Mesenchymal stem cell (in vitro differentiated cells and primary cell): ENCODE results near the gene EIF2S3B.

Experiments used
- DNase-seq: peaks from one replicate; pipeline ENCODE4 v3.0.0-alpha.2; 2013
- H2AFZ ChIP-seq: one replicate; pipeline ENCODE4 v1.6.1; 2013; ENCODE audit warnings: low read depth, mild to moderate bottlenecking, control low read depth, inconsistent platforms, low read length, moderate library complexity
- H2AK5ac ChIP-seq: 2 replicates; pipeline ENCODE4 v1.6.1; 2013; ENCODE audit warnings: low read length, moderate library complexity, mild to moderate bottlenecking, inconsistent platforms; ENCODE audit not compliant: severe bottlenecking
- H2BK120ac ChIP-seq: one replicate; pipeline ENCODE4 v1.6.1; 2013; ENCODE audit warnings: low read depth, mild to moderate bottlenecking, inconsistent platforms, low read length, moderate library complexity
- H2BK12ac ChIP-seq, 2 experiments: one replicate each; pipeline ENCODE4 v1.6.1; 2013; ENCODE audit warnings: inconsistent platforms in 2 of 2, low read length in 2 of 2, mild to moderate bottlenecking in 2 of 2, moderate library complexity in 2 of 2, control low read depth in 1 of 2
- H2BK15ac ChIP-seq: one replicate; pipeline ENCODE4 v1.6.1; 2013; ENCODE audit warnings: mild to moderate bottlenecking, low read depth, inconsistent platforms; ENCODE audit not compliant: poor library complexity, severe bottlenecking
- H2BK5ac ChIP-seq: 2 replicates; pipeline ENCODE4 v1.6.1; 2013; ENCODE audit warnings: low read depth, mild to moderate bottlenecking, low read length, control low read depth, inconsistent platforms; ENCODE audit not compliant: poor library complexity, severe bottlenecking
- H3K14ac ChIP-seq, 2 experiments: one replicate each; pipeline ENCODE4 v1.6.1; 2013; ENCODE audit warnings: inconsistent platforms in 2 of 2, low read length in 2 of 2, control low read depth in 1 of 2, mild to moderate bottlenecking in 1 of 2, moderate library complexity in 1 of 2
- H3K18ac ChIP-seq, 2 experiments: one replicate each; pipeline ENCODE4 v1.6.1; 2013; ENCODE audit warnings: inconsistent platforms in 2 of 2, low read length in 2 of 2, control low read depth in 1 of 2, low read depth in 1 of 2, mild to moderate bottlenecking in 1 of 2
- H3K23ac ChIP-seq, 2 experiments: one replicate each; pipeline ENCODE4 v1.6.1; 2013; ENCODE audit warnings: inconsistent platforms in 2 of 2, low read length in 2 of 2, mild to moderate bottlenecking in 2 of 2, moderate library complexity in 2 of 2, control low read depth in 1 of 2
- H3K27ac ChIP-seq: 2 replicates; pipeline ENCODE4 v1.5.1; 2013; ENCODE audit warnings: mild to moderate bottlenecking, moderate library complexity, low read length, control low read depth, inconsistent platforms; ENCODE audit not compliant: poor library complexity, severe bottlenecking
- H3K27me3 ChIP-seq, 2 experiments: 2 replicates each; pipeline versions ENCODE4 v1.6.1 to v1.7.0; 2013; ENCODE audit warnings: low read length in 2 of 2, mild to moderate bottlenecking in 2 of 2, moderate library complexity in 2 of 2, control low read depth in 1 of 2, inconsistent platforms in 1 of 2; ENCODE audit not compliant: control insufficient read depth in 1 of 2, insufficient read depth in 1 of 2
- H3K36me3 ChIP-seq, 2 experiments: 2 replicates each; pipeline versions ENCODE4 v1.6.1 to v1.7.0; 2013; ENCODE audit warnings: low read length in 2 of 2, control low read depth in 1 of 2, inconsistent platforms in 1 of 2, low read depth in 1 of 2, mild to moderate bottlenecking in 1 of 2; ENCODE audit not compliant: insufficient read depth in 2 of 2, control insufficient read depth in 1 of 2
- H3K4ac ChIP-seq, 2 experiments: one replicate each; pipeline ENCODE4 v1.6.1; 2013; ENCODE audit warnings: inconsistent platforms in 2 of 2, low read length in 2 of 2, mild to moderate bottlenecking in 2 of 2, moderate library complexity in 2 of 2, control low read depth in 1 of 2, low read depth in 1 of 2
- H3K4me1 ChIP-seq: 2 replicates; pipeline ENCODE4 v1.6.1; 2013; ENCODE audit warnings: low read depth, low read length, control low read depth; ENCODE audit not compliant: control insufficient read depth, insufficient read depth
- H3K4me2 ChIP-seq: 2 replicates; pipeline ENCODE4 v1.6.1; 2013; ENCODE audit warnings: low read length, mild to moderate bottlenecking, inconsistent platforms; ENCODE audit not compliant: poor library complexity, severe bottlenecking
- H3K4me3 ChIP-seq, 2 experiments: 2 replicates each; pipeline versions ENCODE4 v1.5.1 to v1.7.0; 2013; ENCODE audit warnings: low read length in 2 of 2, mild to moderate bottlenecking in 2 of 2, control low read depth in 1 of 2, low read depth in 1 of 2; ENCODE audit not compliant: insufficient read depth in 1 of 2
- H3K79me1 ChIP-seq: replicated peaks from 2 replicates; pipeline ENCODE4 v1.6.1; 2013; ENCODE audit warnings: mild to moderate bottlenecking, control low read depth, low read length, inconsistent platforms; ENCODE audit not compliant: poor library complexity, severe bottlenecking
- H3K9ac ChIP-seq: 2 replicates; pipeline ENCODE4 v1.7.0; 2013; ENCODE audit warnings: mild to moderate bottlenecking, low read length, moderate library complexity
- H3K9me3 ChIP-seq: 2 replicates; pipeline ENCODE4 v1.7.0; 2013; ENCODE audit warnings: mild to moderate bottlenecking, low read length; ENCODE audit not compliant: control insufficient read depth
- H4K8ac ChIP-seq: one replicate; pipeline ENCODE4 v1.6.1; 2013; ENCODE audit warnings: inconsistent platforms, mild to moderate bottlenecking, low read length, moderate library complexity
- H4K91ac ChIP-seq: one replicate; pipeline ENCODE4 v1.6.1; 2013; ENCODE audit warnings: mild to moderate bottlenecking, low read length, inconsistent platforms
- WGBS: methylation state at CpG from one replicate; pipeline ENCODE4 v1.1.7; 2013; ENCODE audit warnings: mixed read lengths; 5-methylcytosine and 5-hydroxymethylcytosine counted together

Gene EIF2S3B

GRCh38 chr12:10491766-10492165, 13.9 kb upstream of the EIF2S3B start:
- no peaks in the 10 kb centered on the region for H3K9me3 ChIP-seq
- H3K18ac ChIP-seq: no peak overlapping the region
- no peak overlapping the region for H3K4me3 ChIP-seq
- H3K14ac ChIP-seq: no peak overlapping the region
- no peak for DNase-seq
- H2BK15ac ChIP-seq: no peak overlapping the region
- no peaks in the 10 kb centered on the region for H3K79me1 ChIP-seq
- H3K23ac ChIP-seq: no peak overlapping the region
- H3K9ac ChIP-seq: no peak overlapping the region
- H2AFZ ChIP-seq: no peak overlapping the region
- no peak overlapping the region for H2AK5ac ChIP-seq
- no peak overlapping the region for H3K4me2 ChIP-seq
- no peaks in the 10 kb centered on the region for H3K4me1 ChIP-seq
- no peak overlapping the region for H3K27ac ChIP-seq
- H2BK12ac ChIP-seq: no peak overlapping the region
- no peak overlapping the region for H2BK120ac ChIP-seq
- H3K27me3 ChIP-seq: no peaks in the 10 kb centered on the region
- no peak overlapping the region for H4K91ac ChIP-seq
- 100% methylated on average over 1 of the region's 4 CpGs for WGBS
- no peak overlapping the region for H3K4ac ChIP-seq
- H2BK5ac ChIP-seq: no peak overlapping the region
- H3K36me3 ChIP-seq: no peaks in the 10 kb centered on the region
- no peak overlapping the region for H4K8ac ChIP-seq

- no peaks in the 10 kb centered on the region for H3K27me3 ChIP-seq
- H4K8ac ChIP-seq: no peak overlapping the region
- H2AFZ ChIP-seq: peak overlapping the region; percentile 27
- H4K91ac ChIP-seq: no peak overlapping the region
- H3K23ac ChIP-seq: no peak overlapping the region
- H3K27ac ChIP-seq: no peak overlapping the region
- no peak overlapping the region for H2BK12ac ChIP-seq
- no peak overlapping the region for H3K9ac ChIP-seq
- H3K4me1 ChIP-seq: peaks cover 1% of the 10 kb centered on the region
- DNase-seq: no peak
- H2BK15ac ChIP-seq: no peak overlapping the region
- no peak overlapping the region for H2BK120ac ChIP-seq
- no peaks in the 10 kb centered on the region for H3K36me3 ChIP-seq
- no peak overlapping the region for H2BK5ac ChIP-seq
- H2AK5ac ChIP-seq: no peak overlapping the region
- H3K9me3 ChIP-seq: peaks cover 3% of the 10 kb centered on the region
- H3K18ac ChIP-seq: no peak overlapping the region
- H3K4ac ChIP-seq: no peak overlapping the region
- no peaks in the 10 kb centered on the region for H3K79me1 ChIP-seq
- no peak overlapping the region for H3K4me3 ChIP-seq
- H3K4me2 ChIP-seq: no peak overlapping the region
- 90% methylated on average over 2 of the region's 2 CpGs for WGBS
- no peak overlapping the region for H3K14ac ChIP-seq
Observed at GRCh38 chr12:10497602-10498001, 8.1 kb upstream of the EIF2S3B start.

GRCh38 chr12:10498042-10498441, 7.6 kb upstream of the EIF2S3B start:
- H2AFZ ChIP-seq: no peak overlapping the region
- WGBS: 41% methylated on average over 1 of the region's 1 CpG
- H3K9me3 ChIP-seq: peaks cover 7% of the 10 kb centered on the region
- H2BK120ac ChIP-seq: no peak overlapping the region
- H3K23ac ChIP-seq: no peak overlapping the region
- peaks cover 1% of the 10 kb centered on the region for H3K4me1 ChIP-seq
- H2BK5ac ChIP-seq: no peak overlapping the region
- H3K4me3 ChIP-seq: no peak overlapping the region
- H2BK12ac ChIP-seq: no peak overlapping the region
- H2AK5ac ChIP-seq: no peak overlapping the region
- H4K8ac ChIP-seq: no peak overlapping the region
- no peak overlapping the region for H2BK15ac ChIP-seq
- no peaks in the 10 kb centered on the region for H3K36me3 ChIP-seq
- no peaks in the 10 kb centered on the region for H3K79me1 ChIP-seq
- H3K18ac ChIP-seq: no peak overlapping the region
- no peak overlapping the region for H3K4me2 ChIP-seq
- no peaks in the 10 kb centered on the region for H3K27me3 ChIP-seq
- H3K9ac ChIP-seq: no peak overlapping the region
- no peak overlapping the region for H3K4ac ChIP-seq
- no peak overlapping the region for H4K91ac ChIP-seq
- no peak overlapping the region for H3K14ac ChIP-seq
- no peak for DNase-seq
- no peak overlapping the region for H3K27ac ChIP-seq

GRCh38 chr12:10501030-10501429, 4.7 kb upstream of the EIF2S3B start:
- no peak overlapping the region for H4K91ac ChIP-seq
- H3K27ac ChIP-seq: no peak overlapping the region

More at GRCh38 chr12:10501030-10501429, 4.7 kb upstream of the EIF2S3B start:
- Histone ChIP-seq H2BK5ac (no peak overlapping the region), H3K4me3 (no peak overlapping the region), H2BK120ac (no peak overlapping the region), H2AK5ac (no peak overlapping the region), H3K4me2 (no peak overlapping the region), H3K79me1 (no peaks in the 10 kb centered on the region), H3K14ac (no peak overlapping the region), H3K23ac (no peak overlapping the region), H3K9me3 (peaks cover 8% of the 10 kb centered on the region), H2BK12ac (no peak overlapping the region), H3K4ac (no peak overlapping the region), H3K18ac (no peak overlapping the region), H3K27me3 (no peaks in the 10 kb centered on the region), H3K4me1 (peaks cover 1% of the 10 kb centered on the region), H4K8ac (no peak overlapping the region), H3K36me3 (no peaks in the 10 kb centered on the region), H2BK15ac (no peak overlapping the region), H2AFZ (no peak overlapping the region), H3K9ac (peak overlapping the region; percentile 63)
- DNase-seq: peak; percentile 14
- WGBS: 25% methylated on average over 2 of the region's 3 CpGs
